ENCODE data around the gene PCBD1.

GRCh38 chr10:70834021-70834420 lies 54.3 kb downstream of the PCBD1 start:
- TF ChIP-seq TAF1 (IDR thresholded peaks at IDR 0.05; ENCODE audit: borderline replicate concordance, low read depth, low read length), result no peak
- TF ChIP-seq POLR2A (IDR thresholded peaks at IDR 0.05; ENCODE audit: low read depth, low read length), result no peak
- TF ChIP-seq POLR2AphosphoS5 (IDR thresholded peaks at IDR 0.05; ENCODE audit: low read depth, low read length), result no peak
